HG02981 (cell line): ENCODE measurements around the gene CAP2.
"Not testable (repeated sequence)": the region's sequence is repeated elsewhere in the genome, so short reads cannot be mapped to it uniquely, and the experiment has no call there.

ENCODE experiments used
- ATAC-seq: cut with Tn5 transposase; IDR thresholded peaks from one replicate; pipeline ENCODE4 v1.9.1; 2021; ENCODE audit warnings: mild to moderate bottlenecking, moderate library complexity; ENCODE audit not compliant: unreplicated experiment

The CAP2 gene

DNA sequence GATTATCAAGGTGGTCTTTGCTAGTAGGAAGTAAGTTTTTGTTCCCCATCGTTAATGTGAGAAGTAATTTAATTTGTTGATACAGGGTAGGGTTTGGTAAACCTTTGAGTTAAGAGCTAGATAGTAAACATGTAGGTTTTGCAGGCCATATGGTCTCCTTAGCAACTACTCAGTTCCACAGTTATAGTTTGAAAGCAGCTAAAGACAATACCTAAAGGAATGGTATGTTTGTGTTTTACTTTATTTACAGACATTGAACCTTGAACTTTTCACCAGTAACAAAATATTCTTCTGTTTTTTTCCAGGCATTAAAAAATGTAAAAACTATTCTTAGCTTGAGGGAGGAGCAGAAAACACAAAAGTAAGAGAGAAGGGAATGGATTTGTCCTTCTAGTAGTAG, 1.7 kb downstream of the CAP2 start:
- ATAC-seq, result no peak

DNA sequence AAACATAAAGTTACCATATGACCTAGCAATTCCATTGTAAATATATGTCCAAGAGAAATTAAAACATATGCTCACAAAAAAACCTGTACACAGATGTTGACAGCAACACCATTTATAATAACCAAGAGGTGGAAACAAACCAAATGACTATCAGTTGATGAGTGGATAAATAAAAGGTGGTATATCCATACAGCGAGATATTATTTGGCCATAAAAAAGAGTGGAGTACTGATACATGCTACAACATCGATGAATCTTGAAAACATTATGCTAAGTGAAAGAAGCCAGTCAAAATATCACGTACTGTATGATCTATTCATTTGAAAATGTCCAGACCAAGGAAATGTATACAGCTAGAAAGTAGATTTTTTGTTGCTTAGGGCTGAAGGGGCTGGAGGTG, 2.9 kb downstream of the CAP2 start:
- no peak for ATAC-seq

DNA sequence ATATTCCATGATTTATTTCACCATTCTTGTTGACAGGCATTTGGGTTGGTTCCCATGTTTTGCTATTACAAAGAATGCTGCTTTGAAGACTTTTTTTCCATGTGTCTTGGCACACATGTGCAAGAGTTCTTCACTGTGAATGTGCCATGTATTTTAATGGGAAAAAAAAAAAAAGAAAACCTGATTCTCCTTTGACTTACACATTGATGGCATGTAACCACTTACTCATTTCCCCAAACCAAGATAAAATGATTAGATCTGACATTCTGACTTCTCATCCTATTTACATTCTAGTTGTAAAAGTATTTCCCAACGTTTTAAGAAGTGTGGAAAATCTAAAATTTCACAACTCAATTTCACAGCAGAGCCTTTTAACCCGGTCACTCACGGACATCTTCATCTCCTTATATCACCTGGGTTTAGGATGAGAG, 4.4 kb downstream of the CAP2 start:
- ATAC-seq, result no peak

DNA sequence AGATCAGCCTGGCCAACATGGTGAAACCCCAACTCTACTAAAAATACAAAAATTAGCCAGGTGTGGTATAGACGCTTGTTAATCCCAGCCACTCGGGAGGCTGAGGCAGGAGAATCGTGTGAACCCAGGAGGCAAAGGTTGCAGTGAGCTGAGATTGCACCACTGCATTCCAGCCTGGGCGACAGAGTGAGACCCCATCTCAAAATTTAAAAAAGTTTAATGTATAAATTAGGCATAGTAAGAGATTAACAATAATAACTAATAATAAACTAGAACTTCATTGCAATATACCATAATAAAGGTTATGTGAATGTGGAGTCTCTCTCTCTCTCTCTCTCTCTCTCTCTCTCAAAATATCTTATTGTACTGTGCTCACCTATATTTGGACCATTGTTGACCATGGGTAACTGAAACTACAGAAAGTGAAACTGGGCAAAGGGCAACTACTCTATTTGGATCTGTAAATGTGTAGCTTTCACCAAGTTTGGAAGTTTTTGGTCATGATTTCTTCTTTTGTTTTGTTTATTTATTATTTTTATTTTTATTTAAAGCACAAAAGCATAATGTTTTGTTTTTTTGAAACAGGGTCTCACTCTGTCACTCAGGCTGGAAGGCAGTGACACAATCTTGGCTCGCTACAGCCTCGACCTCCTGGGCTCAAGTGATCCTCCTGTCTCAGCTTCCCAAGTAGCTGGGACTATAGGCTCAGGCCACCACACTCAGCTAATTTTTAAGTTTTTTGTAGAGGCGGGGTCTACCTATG, 12.0 kb downstream of the CAP2 start:
- not testable (repeated sequence) for ATAC-seq

DNA sequence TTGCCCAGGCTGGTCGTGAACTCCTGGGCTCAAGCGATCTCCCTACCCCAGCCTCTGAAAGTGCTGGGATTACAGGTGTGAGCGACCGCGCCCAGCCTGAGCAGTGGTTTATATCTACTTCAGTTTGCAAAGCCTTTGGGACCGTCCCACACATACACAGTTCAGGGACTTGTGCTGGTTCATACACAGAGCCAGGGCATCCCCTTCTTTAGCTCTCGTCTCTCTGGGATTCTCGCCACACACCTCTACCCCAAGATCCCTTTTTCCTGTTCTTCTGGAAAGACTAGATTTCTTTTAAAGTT, 12.5 kb downstream of the CAP2 start:
- no peak for ATAC-seq

DNA sequence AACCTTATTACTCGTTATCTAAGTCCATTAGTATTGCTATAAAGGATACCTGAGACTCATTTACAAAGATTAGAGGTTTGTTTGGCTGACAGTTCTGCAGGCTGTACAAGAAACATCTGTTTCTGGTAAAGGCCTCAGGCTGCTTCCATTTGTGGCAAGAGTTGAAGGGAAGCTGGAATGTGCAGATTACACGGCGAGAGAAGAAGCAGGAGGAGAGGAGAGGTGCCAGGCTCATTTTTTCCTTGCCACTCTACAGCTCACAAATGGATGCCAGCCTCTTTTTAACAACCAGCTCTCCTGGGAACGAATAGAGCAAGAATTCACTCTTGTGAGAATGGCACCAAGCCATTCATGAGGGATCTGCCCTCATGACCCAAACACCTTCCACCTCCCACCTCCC, 14.7 kb downstream of the CAP2 start:
- ATAC-seq, result no peak

DNA sequence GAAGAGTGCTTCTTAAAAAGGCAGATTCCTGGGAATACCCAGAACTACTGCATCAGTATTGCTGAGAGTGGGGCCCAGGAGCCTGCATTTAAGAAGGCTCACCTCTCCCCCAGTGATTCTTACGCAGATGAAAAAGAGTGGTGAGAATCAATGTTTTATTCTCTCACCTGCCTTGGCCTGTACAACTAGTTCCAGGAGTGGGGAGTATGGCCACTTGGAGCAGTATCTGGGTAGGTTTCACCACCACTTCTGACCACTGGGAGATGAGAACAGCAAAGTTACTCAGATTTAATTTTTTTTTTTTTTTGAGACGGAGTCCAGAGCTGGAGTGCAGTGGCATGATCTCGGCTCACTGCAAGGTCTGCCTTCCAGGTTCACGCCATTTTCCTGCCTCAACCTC, 16.9 kb downstream of the CAP2 start:
- no peak for ATAC-seq

DNA sequence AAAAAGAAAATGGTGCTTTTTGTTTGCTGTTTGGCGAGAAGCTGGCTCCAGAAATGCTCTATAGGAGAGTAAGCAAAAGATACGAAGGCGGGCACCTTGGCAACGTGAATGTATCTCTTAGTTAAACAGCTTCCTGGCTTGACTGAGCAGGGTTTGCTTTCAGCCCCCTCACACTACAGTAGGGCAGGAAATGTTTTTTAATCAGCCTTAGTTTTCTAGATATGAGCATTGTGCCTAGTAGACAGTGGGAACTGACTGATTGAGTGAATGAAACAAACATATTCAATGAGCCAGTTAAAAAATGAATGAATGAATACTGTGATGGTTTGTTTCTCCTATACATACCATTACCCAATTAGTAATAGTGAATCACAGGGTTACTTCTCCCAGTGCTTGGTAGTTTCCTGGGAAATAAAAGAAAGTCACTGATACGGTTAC, 19.9 kb downstream of the CAP2 start:
- no peak for ATAC-seq

DNA sequence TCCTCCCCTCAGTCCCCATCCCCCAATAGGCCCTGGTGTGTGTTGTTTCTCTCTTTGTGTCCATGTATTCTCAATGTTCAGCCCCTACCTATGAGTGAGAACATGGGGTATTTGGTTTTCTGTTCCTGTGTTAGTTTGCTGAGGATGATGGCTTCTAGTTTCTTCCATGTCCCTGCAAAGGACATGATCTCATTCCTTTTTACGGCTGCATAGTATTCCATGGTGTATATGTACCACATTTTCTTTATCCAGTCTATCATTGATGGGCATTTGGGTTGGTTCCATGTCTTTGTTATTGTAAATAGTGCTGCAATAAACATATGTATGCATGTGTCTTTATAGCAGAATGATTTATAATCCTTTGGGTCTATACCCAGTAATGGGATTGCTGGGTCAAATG, 21.0 kb downstream of the CAP2 start:
- not testable (repeated sequence) for ATAC-seq

DNA sequence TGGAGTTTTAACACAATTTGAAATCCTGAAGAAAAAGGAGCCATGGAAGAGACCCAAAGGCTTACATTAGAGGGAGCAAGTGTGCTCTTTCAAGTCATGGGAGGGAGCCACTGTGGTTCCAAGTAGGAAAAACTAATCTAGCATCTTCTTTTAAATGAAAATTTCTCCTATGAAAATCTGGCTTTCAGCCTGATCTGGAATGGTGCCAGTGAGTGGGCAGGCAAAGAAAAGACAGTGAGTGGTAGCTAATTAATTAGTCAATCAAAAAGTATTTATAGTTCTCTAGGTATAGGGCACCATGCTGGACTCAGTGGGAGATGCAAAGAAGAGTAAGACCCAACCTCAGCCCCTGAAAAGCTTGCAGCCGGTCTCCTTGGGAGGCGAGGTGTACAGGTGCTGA, 21.9 kb downstream of the CAP2 start:
- no peak for ATAC-seq

DNA sequence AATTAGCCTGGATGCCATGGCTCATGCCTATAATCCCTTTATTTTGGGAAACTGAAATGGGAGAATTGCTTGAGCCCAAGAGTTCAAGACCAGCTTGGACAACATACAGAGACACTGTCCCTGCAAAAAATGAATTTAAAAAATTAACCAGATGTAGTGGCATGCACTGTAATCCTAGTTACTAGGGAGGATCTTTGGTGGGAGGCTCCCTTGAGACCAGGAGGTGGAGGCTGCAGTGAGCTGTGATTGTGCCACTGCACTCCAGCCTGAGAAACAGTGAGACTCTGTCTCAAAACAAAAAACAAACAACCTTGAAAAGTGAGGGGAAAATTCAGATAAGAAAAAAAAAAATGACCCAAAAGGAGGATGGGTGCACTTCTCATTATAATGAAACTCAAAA, 23.4 kb downstream of the CAP2 start:
- ATAC-seq, result no peak

DNA sequence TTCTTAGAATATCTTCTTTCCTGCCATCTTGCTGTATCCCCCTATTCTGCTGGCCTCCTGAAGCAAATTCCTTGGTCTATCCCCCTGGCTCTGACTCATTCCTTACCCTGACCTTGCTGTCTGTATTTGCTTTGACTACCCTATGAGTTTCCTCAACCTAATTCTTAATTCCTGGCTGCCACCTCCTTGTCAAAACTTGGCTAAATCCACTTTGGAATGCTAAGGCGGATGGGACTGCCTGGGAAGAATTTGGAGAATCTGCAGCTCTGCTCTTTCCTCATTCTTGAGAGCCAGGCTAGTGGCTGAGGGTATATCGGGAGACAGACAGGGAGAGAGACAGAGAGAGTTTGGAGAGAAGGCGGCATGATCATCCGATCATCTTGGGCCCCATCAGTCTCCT, 24.4 kb downstream of the CAP2 start:
- no peak for ATAC-seq

DNA sequence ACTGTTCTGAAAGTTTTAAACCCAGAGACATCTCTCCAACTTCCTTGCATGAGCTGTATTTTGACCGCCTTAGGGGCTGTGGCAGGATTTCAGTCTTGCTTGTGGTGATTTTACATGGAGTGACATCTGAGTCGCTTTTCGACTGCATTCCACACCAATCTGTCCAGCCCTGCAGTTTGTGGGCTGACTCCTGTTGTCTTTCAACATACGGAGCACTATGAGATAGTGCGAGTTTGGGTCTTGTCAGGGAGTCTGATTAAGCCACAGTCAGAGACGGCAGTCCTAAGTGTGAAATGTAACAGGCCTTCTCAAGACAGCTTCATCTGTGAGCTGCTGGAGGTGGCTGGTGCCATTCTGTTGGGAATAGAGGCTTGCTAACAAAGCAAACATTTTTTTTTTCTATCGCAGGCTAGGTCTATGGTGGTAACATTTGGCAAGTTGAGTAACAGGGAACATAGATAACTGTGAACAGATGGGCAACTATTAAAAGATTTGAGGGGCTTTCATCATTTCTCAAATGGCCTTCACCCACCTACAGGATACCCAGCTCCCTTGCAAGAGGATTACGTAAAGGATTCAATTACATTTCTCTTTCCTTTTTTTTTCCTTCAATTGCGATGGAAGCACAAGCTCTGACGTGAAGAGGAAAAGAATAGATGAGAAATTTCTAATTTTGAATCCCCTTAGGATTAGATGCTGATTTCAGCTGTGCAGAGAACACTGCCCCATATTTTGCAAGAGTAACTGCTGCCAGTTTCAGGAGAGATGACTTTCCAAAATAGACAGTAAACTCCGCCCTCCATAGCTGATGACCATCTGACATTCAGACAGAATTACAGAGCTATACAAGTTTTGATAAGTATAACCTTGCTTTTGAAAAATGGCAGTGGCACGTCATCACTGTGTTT, 25.1 kb downstream of the CAP2 start:
- no peak for ATAC-seq

DNA sequence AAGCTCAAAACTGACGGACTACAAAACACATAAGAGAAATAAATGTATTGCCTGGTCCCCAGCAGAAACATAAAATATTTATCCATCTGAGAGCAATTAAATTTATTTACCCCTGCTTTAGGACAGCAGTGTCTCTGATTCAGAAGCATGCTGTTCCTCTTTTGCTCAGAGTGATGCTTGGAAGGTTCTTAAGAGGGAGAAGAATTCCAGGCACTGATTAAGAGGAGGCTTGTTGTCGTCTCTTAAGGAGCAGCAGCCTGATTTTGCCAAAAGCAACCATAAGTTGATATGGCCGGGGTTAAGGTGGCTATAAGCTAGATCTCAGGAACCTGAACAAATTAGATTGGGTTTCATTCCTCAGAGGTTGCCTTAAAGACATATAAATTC, 25.8 kb downstream of the CAP2 start:
- no peak for ATAC-seq

DNA sequence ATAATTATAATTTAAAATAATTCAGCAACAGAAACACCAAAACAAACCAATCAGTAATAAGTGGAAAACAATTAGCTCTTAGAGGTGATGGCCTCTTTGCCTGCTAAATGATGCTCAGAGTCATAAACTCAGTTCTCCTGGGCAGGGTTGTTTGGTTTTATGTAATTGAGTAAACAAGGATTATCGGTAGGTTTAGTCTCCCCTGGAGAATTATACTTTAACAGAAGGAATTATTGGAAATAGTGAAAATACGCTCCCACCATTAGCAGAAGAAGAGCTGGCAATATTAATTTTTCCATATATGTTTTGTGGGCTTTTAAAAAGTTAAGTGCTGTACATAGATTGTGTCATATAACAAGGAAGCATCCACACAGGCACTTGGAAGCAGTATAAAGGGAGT, 27.0 kb downstream of the CAP2 start:
- ATAC-seq, result no peak

DNA sequence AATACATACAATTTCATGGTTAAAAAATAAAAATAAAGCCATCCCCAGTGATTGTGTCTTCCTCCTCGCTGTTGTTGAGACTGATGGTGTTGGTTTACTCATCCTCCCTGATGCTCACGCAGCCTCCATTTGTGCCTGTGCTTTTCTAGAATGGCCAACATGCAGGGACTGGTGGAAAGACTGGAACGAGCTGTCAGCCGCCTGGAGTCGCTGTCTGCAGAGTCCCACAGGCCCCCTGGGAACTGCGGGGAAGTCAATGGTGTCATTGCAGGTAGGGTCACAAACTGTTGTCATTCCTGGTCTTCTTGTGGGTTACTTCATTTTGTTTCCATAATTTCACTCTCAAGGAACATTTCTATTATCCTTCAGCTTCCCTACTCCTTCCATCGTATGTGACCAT, 28.0 kb downstream of the CAP2 start:
- ATAC-seq, result no peak

DNA sequence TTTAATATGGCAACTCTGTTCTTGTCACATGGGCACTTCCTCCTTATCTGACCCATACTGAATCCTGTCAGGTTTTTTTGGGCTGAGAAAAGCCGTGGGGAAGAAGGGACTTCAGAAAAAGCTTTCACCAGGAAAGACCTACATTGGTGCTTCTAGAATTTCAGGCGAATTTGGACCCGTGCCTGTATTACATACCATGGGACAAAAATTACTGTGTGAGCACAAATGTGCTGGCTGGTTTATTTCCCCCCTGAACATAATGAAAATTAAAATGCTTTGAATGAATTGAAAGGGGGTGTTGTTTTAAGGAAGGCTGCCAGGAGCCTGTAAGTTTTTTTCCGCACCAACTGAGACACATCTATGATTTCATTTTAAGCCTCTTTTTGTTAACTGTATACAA, 29.6 kb downstream of the CAP2 start:
- ATAC-seq, result no peak

DNA sequence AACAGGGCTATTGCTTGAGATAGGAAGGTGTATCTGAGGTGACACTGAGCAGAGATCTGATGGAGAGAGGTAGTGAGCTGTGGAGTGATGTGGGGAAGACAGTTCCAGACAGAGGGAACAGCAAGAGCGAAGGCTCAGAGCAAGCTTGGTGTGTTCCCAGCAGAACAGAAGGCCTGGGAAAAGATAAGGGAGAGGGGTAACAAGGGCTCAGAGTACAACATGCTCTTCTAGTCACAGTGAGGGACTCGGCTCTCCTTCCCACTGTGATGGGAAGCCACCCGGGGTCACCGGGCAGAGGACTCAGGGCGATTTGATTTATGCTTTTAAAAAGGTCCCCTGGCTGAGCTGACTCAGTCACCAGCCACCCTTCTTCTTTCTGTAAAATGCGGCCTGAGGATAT, 33.7 kb downstream of the CAP2 start:
- ATAC-seq, result no peak

DNA sequence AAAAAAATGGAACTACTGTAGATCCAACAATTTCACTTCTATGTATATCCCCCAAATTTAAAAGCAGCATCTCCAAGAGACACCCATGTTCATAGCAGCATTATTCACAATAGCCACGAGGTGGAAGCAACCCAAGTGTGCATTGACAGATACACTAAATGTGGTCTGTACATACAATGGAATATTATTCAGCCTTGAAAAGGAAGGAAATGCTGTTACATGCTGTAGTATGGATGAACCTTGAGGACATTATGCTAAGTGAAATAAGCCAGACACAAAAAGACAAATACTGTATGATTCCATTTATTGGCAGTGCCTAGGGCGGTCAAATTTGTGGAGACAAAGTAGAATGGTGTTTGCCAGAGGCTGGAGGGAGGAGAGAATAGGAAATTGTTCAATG, 34.2 kb downstream of the CAP2 start:
- ATAC-seq, result no peak

DNA sequence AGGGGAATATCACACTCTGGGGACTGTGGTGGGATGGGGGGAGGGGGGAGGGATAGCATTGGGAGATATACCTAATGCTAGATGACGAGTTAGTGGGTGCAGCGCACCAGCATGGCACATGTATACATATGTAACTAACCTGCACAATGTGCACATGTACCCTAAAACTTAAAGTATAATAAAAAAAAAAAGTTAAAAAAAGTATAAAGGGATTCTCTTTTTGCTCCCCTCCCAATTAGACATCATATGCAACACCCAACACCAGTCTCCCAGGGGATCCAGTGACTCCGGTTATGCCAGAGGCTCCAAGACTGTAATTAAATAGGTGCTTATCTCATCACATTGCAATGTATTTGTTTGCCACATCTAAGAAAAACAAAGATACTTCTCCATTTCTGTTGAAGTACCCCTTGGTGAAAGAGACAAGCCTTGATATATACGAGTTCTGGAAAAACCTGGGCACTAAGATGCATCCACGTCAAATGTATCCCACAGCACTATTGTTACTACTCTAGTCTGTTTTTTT, 35.3 kb downstream of the CAP2 start:
- ATAC-seq, result not testable (repeated sequence)

DNA sequence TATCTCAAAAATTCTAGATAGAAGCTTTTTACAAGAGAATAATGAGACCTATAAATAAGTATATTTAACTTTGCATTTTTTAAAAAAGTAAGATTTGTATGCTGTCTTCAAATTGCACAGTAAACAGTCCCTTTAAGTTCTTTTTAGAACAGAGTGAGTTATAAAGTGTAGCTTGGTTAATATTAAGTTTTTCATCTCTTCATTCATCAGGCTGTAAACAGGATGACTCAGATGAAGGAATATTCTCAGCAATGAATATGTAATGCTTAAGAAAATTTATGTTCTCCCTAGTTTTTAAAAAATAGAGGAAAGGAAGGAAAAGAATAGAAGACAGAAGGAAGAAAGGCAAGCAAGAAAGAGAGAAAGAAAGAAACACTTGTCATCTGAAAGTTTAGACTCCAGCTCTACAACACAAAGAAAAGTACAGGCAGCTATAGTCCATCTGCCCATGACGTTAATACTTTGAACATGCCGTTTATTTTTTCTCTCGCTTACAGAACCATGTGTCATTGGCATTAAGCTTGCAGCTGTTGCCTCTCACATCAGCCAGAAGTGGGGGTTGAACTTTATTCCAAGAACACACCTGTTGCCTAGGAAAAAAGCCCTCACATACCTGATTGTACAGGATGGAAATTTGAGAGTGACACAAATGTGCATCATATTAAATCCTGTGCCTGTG, 36.1 kb downstream of the CAP2 start:
- ATAC-seq, result no peak

DNA sequence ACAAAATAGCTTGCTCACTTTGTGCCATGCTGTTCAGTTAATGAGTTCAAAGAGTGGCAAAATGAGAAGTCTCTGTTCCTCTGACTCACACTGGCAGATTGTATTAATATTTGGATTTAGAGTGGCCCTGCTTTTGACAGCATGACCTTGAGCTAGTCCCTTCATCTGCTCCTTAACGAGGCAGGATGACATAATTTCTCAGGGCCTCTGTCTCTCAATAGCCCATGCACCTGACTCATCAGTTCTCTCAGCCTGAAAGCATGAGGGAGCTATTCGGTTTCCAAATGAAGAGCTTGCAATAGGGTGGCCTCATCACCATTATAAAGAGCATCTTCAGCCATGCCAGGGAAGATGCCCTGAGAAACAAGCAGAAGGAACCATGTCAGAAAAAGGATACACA, 38.2 kb downstream of the CAP2 start:
- no peak for ATAC-seq
